Glutamatergic neuron (in vitro differentiated cells): ENCODE data around the gene IGFL2. TPM values are rescaled to one million over a fixed set of nuclear protein-coding genes. Genes with fewer than 3 reads are reported as not detected.

Source experiments
- DNase-seq: peaks from one replicate; pipeline ENCODE4 v3.0.0; 2022
- H3K27ac Mint-ChIP-seq: one replicate; pipeline ENCODE4 v1.8.0; 2020; ENCODE audit warnings: mild to moderate bottlenecking, mixed read lengths, inconsistent platforms; ENCODE audit not compliant: unreplicated experiment
- H3K27me3 Mint-ChIP-seq: one replicate; pipeline ENCODE4 v1.8.0; 2020; ENCODE audit warnings: mild to moderate bottlenecking, moderate library complexity, mixed read lengths, inconsistent platforms; ENCODE audit not compliant: unreplicated experiment
- H3K36me3 Mint-ChIP-seq: one replicate; pipeline ENCODE4 v1.8.0; 2020; ENCODE audit warnings: mild to moderate bottlenecking, mixed read lengths, inconsistent platforms; ENCODE audit not compliant: unreplicated experiment
- H3K4me1 Mint-ChIP-seq: one replicate; pipeline ENCODE4 v1.8.0; 2020; ENCODE audit warnings: mild to moderate bottlenecking, low read depth, mixed read lengths, inconsistent platforms; ENCODE audit not compliant: unreplicated experiment
- H3K4me3 Mint-ChIP-seq: one replicate; pipeline ENCODE4 v1.8.0; 2020; ENCODE audit warnings: mild to moderate bottlenecking, mixed read lengths, inconsistent platforms; ENCODE audit not compliant: unreplicated experiment
- H3K9me3 Mint-ChIP-seq: one replicate; pipeline ENCODE4 v1.8.0; 2020; ENCODE audit warnings: mild to moderate bottlenecking, moderate library complexity, mixed read lengths, inconsistent platforms; ENCODE audit not compliant: unreplicated experiment
- total RNA-seq: library from RNA; stranded (reverse); fragmentation: NEBNext Ultra II Directional; extraction: Animal tissue kit (Norgen Biotek cat#: 25700); gene quantifications from one replicate; pipeline ENCODE4 v1.2.1, GENCODE V29; 2021; ENCODE audit not compliant: unreplicated experiment
- TF ChIP-seq, protein P1 (sequence below): fragments of 200-600 bp; sonication (generic); IDR thresholded peaks from one replicate; pipeline ENCODE4 v1.5.0; 2021; ENCODE audit not compliant: partially characterized antibody, unreplicated experiment

The IGFL2 gene
- total RNA-seq, 1 donor from 2014 or later = not detected

GRCh38 chr19:46197314-46198070 lies 49.5 kb downstream of the IGFL2 start:
- H3K9me3 Mint-ChIP-seq = peaks cover 3% of the 10 kb centered on the region
- TF ChIP-seq, protein P1, sequence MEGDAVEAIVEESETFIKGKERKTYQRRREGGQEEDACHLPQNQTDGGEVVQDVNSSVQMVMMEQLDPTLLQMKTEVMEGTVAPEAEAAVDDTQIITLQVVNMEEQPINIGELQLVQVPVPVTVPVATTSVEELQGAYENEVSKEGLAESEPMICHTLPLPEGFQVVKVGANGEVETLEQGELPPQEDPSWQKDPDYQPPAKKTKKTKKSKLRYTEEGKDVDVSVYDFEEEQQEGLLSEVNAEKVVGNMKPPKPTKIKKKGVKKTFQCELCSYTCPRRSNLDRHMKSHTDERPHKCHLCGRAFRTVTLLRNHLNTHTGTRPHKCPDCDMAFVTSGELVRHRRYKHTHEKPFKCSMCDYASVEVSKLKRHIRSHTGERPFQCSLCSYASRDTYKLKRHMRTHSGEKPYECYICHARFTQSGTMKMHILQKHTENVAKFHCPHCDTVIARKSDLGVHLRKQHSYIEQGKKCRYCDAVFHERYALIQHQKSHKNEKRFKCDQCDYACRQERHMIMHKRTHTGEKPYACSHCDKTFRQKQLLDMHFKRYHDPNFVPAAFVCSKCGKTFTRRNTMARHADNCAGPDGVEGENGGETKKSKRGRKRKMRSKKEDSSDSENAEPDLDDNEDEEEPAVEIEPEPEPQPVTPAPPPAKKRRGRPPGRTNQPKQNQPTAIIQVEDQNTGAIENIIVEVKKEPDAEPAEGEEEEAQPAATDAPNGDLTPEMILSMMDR = no peak
- no peak overlapping the region for H3K4me3 Mint-ChIP-seq
- peaks cover 8% of the 10 kb centered on the region for H3K36me3 Mint-ChIP-seq
- no peaks in the 10 kb centered on the region for H3K4me1 Mint-ChIP-seq
- no peak overlapping the region for H3K27ac Mint-ChIP-seq
- peaks cover 10% of the 10 kb centered on the region for H3K27me3 Mint-ChIP-seq
- DNase-seq = no peak

DNA sequence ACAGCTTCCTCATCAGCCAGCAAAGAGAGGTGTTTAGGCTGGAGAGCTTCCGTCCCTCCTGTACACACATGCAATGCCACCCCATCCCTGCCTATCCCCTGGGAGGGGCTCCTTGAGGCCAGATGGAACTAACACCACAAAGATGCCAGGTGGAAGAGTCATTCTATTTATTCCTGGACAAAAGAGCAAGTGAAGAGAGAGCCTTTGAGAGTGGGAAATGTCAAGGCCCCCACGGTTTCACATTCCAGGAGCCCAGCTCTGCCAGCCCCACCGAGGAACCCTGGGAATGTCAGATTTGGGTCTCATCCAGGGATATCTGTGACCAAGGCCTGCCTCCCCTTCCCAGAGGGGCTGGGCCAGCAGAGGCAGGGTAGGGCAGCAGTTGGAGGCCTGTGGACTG lies 50.7 kb downstream of the IGFL2 start:
- Mint-ChIP-seq H3K36me3 (peaks cover 14% of the 10 kb centered on the region), H3K4me3 (no peak overlapping the region), H3K27ac (no peak overlapping the region), H3K9me3 (peaks cover 6% of the 10 kb centered on the region), H3K4me1 (no peaks in the 10 kb centered on the region), H3K27me3 (peaks cover 10% of the 10 kb centered on the region)
- DNase-seq = no peak
- TF ChIP-seq, protein P1 = no peak

GRCh38 chr19:46201454-46202310 lies 53.6 kb downstream of the IGFL2 start:
- TF ChIP-seq, protein P1 = no peak
- DNase-seq = no peak
- Mint-ChIP-seq H3K4me1 (peaks cover 2% of the 10 kb centered on the region), H3K4me3 (no peak overlapping the region), H3K27me3 (peaks cover 3% of the 10 kb centered on the region), H3K9me3 (peaks cover 6% of the 10 kb centered on the region), H3K36me3 (peaks cover 14% of the 10 kb centered on the region), H3K27ac (no peak overlapping the region)

DNA sequence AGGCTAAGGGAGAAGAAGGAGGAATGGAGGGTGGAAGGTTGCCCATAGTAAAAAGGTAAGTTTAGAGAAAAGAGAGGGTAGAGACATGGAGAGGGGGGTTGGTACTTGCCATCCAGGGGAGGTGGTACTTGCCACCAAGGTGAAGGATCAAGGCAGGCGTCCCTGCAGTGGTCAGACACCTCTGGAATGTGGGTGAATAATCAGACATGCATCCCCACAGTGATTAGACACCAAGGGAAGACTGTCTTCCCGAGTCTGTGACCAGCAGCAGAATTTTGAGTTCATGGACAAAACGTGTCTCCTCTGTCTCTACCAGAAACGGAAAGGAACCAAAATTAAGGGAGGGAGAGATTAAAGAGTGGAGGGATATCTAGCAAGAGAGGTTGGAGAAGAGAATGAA lies 54.4 kb downstream of the IGFL2 start:
- no peak for DNase-seq
- H3K4me1 Mint-ChIP-seq = peaks cover 2% of the 10 kb centered on the region
- H3K27ac Mint-ChIP-seq = no peak overlapping the region
- peaks cover 3% of the 10 kb centered on the region for H3K27me3 Mint-ChIP-seq
- H3K4me3 Mint-ChIP-seq = no peak overlapping the region
- H3K9me3 Mint-ChIP-seq = peaks cover 6% of the 10 kb centered on the region
- TF ChIP-seq, protein P1 = no peak
- peaks cover 14% of the 10 kb centered on the region for H3K36me3 Mint-ChIP-seq
